AML-193 (cell line): ENCODE results near the gene RFTN1.

Experiments used
- DNase-seq, 2 experiments: peaks; one replicate each; lab custom pipeline; 2025; lab: John Stamatoyannopoulos, UW

Gene RFTN1

DNA sequence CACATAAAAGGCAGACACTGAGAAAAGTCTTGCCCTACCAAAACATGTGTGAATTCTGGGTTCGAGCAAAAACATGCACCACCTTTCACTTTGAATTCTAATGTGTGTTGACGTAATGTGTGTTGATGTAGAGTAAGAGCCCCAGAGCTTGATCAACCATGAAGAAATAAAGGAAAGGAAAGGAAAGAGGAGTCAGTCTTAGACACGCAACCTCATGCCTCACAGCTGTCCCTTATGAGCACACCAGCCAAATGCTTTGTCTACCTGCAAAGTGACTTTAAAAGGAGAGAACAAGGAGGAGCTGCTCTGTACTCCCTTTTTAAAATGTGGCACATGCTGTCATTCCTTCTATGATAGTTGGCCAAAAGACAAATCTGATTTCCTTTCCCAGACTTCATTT lies 80.8 kb downstream of the RFTN1 start:
- no peak for DNase-seq

DNA sequence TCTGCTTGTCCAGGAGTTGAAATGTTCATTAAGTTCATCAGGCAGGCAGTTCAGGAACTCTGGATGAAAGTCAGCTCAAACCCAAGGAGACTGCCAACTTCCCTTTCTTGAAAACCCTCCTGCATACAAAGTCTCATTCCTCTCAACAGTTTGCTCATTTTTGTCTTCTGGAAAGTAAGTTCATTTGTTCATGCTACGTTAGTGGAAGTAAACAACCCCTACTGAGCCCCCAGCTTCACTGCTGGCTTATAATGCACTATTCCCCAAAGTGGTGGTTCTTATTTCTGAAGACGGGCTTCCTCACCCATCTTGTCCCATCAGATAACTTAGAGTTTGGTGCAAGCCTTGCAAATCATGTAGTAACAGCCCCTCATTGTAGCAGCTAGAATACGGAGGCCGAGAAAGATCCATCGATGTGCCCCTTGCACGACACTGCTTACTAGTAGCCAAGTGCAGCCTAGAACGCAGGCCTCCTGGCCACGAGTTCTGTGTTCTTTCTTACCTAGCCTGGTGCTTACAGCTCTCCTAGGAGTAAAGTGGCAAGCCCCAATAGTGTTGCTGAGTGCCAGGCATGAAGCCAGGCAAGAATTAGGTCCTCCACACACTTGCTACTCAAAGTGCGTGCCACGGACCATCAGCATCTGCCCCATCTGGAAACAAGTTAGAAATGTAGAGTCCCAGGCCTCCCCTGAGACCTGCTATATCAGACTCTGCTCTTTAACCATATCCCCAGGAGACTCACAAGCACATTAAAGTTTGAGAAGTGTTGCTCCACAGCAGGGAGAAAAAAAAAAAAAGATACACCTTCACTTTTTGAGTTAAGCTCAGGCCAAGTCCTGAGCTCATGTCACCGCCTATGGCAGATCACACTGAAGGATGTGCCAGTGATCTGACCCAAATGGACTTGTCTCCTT lies 82.5 kb downstream of the RFTN1 start:
- no peak for DNase-seq

DNA sequence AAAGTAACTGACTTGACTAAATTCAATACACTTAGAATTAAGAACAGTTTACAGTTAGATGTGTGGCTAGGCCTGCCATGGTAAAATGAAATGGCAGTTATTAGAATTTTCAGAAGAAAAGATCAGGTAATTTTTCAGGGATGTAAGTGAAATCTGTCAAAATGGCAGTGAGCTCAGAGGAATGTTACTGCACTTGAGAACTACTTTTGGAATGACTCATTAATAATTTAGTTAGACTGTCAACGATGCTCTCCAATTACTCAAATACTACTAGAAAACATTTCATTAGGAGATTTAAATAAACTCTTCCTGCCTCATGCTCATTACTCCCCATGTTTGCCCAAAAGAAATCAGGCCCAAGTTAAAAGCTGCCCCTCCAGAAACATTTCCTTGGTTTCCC lies 84.4 kb downstream of the RFTN1 start:
- DNase-seq: no peak

DNA sequence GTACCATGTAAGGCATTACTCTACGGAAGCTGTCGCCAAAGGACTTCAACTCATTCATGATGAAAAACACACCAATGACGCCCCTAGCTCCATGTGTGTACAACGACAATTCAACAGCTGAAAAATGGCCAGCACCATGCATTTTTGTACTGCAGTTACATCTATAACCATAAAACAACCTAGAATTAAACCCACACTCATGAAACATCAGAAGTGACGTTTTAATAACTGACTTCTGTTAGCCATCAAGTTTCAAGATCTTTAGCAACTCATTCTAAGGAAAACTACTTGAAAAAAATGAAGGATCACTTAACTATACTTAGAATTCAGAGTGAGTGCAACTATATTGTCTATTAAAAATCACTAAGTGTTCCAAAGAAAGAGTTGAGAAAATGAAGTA lies 84.9 kb downstream of the RFTN1 start:
- no peak for DNase-seq

DNA sequence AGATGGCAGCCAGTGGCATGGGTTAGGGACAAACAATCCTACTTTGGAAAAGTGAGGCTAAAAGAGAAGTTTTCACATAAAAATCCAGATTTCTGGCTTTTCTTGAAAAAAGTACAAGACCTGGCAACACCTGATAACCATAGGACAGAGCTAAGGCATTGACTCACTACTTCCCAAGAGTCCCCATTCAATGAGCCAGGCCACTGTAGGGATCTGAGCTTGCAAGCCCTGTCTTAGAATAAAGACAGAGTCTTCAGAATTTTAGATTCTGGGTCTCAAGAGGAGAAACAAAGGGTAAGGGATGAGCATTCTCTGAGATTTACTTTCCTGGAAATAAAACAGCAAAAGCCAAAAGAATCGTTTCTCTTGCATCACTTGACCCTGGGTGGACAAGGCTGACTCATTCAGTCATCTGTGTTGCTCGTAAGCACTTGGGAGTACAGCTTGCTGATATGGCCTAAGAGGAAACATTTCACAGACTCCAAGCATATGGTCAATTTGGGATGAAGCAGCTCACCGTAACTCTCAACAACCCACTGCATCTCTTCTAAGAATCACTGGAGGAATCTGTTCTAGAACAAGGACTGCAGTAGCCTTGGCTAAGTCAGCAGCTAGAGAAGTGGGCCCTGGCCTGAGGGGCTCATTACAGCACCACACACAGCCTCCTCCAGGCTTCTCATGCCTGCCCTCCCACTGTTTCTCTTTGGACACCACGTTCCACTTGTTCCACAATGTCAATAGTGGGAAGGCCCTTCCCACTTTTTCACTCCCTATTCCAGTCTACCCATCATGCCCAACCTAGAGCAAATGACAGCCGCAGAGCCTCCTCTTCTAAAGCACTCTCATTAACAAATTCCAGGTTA lies 86.2 kb downstream of the RFTN1 start:
- DNase-seq: no peak

DNA sequence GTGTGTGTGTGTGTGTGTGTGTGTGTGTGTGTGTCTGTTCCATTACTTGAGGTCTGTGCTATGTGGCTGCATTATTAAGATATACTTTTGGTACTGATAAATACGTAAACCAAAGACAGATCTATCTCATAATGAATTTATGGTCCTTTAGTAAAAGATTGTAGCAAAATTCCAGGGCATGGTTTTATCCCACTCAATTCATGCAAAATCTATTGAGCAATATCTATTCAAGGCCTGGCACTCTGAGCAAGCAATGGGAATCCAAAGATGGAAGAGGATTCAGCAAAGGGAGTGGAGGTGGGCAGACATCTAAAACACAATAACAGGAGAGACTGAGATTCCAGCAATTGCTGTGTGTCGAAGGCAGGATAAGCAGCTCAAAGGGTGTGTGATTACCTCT lies 86.8 kb downstream of the RFTN1 start:
- DNase-seq: no peak

DNA sequence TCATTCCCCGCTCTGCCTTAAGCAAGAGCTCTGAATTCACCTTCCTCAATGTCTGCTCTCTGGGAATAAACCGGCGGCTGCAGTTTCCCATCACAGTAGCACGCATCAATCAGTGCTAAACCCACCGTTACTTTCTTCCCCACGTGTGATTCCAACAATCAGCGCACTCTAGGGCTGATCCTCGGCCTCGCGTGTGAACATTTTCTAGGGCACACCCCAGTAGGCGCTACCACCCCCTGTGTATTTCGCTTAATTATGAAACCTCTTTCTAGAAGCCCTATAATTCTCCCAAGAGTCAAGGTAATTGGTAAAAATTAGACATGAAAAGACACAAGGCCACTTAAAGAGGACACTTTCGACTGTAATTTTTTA lies 87.5 kb downstream of the RFTN1 start:
- no peak for DNase-seq

DNA sequence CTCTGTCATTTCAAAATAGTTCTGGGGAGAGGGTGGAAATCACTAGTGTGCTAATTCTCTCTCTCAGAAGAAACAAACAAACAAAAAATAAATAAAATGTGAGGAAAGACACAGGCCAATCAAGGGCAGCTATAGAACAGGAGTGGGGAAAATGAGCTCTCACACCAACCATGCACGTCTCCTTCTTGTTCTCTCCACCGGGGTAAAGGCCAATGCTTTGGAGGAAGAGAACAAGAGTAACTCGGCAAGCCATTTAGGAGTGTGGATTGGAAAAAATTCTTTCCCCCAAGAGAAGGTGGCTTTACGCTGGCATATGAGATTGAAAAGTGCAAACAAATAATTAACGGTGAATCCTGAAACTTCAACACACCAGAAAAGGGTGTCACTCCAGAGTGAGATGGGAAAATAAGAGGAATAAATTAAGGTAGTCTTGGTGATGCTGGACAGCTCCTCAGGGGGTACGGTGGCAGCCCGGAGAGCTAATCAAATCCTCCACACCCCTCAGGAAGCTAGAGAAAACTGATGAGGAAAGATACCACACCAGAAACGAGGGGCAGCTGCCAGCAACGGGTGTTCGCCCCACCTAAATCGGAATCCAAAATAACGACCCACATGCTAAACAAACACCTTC lies 88.0 kb downstream of the RFTN1 start:
- no peak for DNase-seq

DNA sequence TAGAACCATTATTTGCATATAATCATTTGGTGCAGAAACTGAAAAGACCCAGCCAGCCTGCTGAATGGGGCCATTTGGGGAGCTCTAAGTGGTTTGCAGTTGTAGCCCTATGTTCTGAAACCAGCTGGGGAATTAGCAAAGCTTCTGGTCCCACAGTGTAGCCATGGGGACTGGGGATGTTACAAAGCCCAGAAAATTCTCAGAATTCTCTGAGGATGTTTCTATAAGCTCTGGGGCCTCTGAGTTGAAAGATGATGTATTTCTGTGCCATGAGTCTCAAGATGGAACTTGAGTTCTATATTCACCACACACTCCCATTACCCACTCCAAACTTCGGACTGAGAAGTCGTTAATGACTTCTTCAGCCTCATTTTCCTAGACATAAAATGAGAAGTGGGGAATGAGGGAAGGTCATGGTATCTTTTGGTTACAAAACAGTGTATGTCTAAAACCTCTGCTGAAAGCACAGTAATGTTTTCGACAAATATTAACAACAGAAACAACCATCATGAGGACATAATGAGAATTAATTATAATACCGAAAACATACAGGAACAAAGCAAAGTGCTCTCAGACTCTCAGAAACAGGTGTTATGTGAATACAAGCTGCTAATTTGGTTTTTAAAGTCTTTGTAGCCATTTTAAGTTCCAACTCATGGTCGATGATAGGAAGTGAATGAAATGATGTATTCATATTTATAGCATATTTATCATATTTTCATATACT lies 89.4 kb downstream of the RFTN1 start:
- no peak for DNase-seq

DNA sequence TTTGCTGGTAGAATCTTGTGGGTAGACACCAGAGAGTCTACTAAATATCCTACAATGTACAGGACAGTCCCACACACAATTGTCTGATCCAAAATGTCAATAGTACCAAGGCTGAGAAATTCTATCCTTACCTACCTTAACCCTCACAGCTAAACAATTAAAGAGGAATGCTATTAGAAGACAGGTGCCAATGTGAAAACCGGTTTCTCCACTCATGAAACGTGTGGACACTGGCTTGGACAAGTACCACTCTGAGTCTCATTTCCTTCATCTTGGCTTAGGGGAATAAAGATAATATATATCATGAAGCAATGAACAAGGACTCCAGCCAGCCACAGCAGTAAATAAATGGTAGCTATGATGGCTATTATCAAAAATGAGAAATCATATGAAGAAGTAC lies 90.2 kb downstream of the RFTN1 start:
- DNase-seq: no peak

DNA sequence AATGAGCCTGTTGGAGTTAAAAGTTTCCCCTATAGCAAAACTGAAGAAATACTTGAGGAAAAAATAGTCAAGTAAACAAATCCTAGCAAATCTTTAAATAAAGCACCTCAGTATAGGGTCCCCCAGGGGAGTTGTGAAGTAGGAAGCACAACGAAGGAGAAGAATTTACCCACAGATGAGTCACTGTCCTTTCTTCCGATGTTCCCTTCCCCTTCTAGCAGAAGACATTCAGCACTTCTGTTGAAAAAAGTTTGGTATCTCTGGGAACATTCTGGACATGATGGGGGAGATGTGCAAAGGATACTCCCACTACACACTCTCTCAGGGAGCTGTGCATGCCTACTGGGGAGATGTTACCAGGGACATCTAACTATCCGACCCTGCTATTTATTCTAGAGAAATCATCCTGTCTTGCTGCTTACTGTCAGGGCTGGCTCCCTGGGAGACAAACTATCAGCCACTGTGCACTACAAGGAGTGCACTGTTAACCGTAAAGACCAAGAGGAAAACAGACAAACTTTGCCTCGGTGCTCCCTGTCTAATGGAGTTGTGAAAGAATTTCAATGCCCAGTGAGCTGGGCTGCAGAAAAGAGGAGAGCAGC lies 93.8 kb downstream of the RFTN1 start:
- DNase-seq: no peak

DNA sequence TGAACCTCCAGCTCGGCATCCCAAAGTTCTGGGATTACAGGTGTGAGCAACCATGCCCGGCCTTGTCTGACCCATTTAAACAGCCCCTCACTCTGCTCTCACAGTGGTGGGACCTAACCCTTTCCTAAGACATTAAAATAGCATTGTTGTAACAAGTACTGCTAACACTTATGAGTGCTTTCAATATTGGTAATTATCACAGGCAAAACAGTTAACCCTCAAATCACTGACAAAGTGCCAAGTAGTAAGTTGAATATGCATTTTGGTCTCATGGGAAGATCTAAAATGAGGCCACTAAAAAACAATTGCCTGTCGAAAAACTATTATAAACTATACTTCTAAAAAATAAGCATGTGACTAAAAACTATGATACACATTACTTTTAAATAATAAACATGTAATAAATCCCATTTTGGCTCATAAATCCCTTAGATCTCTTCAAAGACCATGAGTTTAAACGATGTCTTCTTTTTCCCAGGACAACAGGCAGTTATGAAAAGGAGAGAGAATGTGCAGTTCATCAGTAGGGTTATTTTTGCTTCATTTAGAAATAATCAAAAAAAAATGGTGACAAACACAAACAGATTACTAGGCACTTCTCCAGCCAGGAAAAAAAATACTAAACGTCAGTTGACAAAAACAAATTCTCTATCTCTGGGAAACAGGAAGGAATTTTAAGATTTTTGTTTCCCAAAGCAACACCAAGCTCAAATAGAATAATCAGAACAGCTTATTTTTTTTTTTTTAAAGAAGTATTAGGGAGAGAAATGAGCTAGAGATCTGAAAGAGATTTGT lies 95.4 kb downstream of the RFTN1 start:
- no peak for DNase-seq

DNA sequence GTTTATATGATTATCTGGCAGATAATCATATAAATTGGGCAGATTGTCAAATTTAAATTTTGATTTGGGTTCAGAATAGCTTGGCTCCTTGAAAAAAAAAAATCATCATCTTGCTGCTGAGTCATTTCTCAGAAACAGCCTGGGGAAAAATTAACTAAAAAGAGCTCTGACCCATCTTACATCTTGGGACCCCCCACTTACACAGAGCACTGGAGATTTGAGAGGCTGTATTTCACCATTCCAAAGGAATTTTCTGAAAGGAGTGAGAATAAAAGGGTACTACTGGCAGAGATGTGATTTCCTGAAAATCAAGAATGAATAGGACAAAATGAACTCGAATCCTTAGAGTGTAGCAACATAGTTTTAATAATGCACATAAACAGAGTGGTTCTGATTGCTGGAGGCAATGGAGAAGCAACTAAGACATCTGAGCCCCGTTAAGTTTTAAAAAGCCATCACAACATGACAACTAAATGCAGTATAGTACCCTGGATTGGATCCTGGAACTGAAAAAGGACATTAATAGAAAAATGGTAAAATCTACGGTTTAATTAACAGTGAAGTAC lies 97.5 kb downstream of the RFTN1 start:
- no peak for DNase-seq

DNA sequence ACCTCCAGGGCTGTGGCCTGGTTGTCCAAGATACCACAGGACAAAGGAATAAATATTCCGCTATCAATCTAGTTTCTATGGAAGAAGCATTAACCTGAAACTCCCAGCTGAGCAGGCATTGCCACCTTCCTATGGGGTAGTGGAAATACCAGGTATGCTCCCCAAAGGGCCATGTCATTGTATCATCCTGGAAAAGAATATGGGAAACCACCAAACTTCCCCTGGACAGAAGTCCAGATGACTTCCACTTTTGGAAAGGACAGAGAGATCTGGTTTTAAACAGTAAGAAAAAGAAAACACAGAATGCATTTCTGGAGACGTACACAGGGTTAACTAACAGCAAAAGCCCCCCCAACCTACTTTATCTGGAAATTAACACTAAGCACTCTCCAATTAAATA lies 100.2 kb downstream of the RFTN1 start:
- no peak for DNase-seq

DNA sequence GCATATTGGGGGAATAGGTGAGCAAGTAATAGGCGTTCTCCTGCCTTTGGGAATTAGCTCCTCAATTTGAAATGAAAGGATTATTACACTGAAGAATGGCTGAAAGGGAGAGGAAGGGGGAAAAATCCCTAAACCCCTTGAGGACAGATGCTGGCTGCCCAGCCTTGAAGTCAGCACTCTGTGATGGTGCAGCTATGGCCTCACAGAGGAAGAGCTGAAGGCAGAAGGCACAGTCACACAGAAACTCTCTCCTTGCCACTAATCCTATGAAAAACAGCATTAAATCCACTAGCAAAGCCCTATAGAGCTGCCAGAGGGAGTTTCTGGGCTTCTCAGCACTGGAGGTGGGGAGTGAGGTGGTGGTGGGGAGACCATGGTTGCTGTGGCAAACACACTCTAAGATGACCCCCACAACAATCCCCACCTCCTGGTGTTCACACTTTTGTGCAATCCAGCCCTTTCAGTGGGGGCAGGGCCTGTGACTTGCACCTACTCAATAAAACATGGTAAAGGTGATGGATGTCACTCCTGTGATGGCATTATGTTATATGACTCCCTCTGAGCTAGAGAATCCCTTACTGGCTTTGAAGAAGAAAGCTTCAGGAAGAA lies 101.2 kb downstream of the RFTN1 start:
- no peak for DNase-seq

DNA sequence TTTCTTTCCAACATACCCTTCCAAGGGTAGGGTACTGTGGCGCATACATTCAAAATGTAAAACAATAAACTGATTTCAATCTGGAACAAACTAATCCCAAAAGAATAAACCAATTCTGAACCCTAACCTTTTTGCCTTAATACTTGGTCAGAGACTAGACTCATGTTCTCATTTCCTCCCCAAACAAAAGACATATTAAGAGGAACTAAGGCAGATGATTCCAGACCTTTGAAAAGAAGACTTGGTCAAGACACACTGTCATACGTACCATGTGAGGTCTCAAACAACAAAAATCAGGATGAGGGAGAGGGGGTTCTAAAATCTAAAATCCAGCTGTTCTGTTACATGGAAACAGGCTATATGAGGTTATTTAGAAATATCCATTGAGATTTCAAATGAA lies 102.1 kb downstream of the RFTN1 start:
- DNase-seq: no peak

DNA sequence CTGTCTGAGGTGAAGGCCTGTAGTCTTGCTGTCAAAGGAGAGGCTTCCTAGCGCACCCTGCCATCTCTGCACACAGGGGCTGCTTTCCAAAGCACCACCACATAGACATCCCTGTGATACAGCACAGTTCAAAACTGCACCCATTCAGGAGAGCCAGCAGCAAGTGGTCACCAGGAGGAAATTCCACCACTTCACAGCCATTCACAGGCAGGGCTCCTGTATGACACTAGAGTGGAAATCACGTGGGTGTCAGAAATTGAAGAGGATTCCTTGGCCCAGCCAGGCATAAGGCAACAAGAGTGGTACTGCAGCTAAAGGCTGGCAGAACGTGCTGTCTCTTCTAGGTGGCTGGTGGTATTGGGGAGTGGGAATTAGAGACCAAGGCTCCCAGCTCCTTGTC lies 102.8 kb downstream of the RFTN1 start:
- no peak for DNase-seq

DNA sequence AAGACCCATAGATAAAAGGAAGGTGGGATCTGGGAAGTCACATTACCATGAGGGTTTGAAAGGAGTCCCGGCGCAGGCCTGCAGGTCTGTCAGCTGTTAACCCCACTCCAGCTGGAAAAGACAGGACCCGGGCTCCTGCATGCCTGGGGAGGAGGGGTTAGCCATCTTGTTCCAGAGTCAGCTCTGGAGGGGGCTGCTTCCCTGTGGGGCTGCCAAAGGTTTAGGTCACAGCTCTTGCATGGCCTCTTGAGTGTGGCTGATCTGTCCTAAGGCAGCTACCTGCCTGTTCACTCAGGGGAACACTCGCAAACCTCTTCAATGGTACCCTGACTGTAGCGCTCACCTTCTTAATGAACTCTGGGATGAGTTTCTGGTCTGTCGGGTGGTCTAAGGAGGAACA lies 104.5 kb downstream of the RFTN1 start:
- DNase-seq: no peak

DNA sequence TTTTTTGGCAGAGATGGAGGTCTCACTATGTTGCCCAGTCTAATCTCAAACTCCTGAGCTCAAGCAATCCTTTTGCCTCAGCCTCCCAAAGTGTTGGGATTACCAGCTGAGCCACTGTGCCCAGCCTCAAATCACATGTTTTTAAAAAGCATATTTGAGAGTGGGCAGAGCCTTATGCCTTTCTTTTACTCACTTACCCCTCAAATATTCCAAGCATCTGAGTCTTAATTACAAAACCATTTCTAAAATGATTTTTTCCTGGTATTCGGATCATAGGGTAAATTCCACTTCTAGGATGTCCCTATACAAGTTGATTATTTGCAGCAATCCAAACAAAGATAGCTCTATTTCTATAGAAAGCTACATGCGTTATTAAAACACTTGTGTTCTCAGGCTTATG lies 106.1 kb downstream of the RFTN1 start:
- no peak for DNase-seq

DNA sequence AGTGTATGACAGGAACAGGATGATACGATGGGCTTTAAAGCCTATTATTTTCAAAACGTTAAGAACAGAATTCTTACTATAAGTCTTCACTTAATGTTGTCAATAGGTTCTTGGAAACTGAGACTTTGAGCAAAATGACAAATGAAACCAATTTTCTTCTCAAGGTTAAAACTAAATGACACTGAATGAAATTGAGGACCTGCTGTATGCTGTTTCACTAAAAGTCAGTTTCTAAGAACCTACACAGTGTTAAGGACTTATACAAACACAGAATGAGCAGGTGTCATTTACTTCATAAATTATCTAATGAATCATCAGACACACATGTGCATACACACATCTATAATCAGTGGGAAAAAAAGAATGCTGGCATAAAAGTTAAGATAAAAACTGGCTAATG lies 106.9 kb downstream of the RFTN1 start:
- no peak for DNase-seq
